Thymus (tissue), 11 donors: ENCODE measurements around the gene EMILIN1. TPM values are rescaled to one million over a fixed set of nuclear protein-coding genes. Genes with fewer than 3 reads are reported as not detected.
A peak's percentile ranks its signal among the peaks of the same experiment; 100 is the strongest.

Source experiments
- DNase-seq, 9 donors: peaks; one replicate each; pipeline ENCODE4 v3.0.0-alpha.2; 2013; ENCODE audit warnings: low spot score in 9 of 9, low read depth in 6 of 9, missing footprints in 1 of 9
- H3K27ac ChIP-seq, 2 donors: one replicate each; pipeline ENCODE4 v1.5.1; 2013; ENCODE audit warnings: control low read depth in 1 of 2, low read depth in 1 of 2, low read length in 1 of 2, mild to moderate bottlenecking in 1 of 2, moderate library complexity in 1 of 2
- H3K27me3 ChIP-seq, 2 donors: one replicate each; pipeline ENCODE4 v1.5.1; 2013; ENCODE audit warnings: low read length in 1 of 2; ENCODE audit not compliant: control insufficient read depth in 2 of 2, insufficient read depth in 1 of 2
- H3K36me3 ChIP-seq, 2 donors: one replicate each; pipeline ENCODE4 v1.5.1; 2013; ENCODE audit warnings: low read length in 1 of 2, mild to moderate bottlenecking in 1 of 2, moderate library complexity in 1 of 2; ENCODE audit not compliant: control insufficient read depth in 2 of 2, insufficient read depth in 2 of 2
- H3K4me1 ChIP-seq, 2 donors: one replicate each; pipeline ENCODE4 v1.5.1; 2013; ENCODE audit warnings: low read length in 2 of 2; ENCODE audit not compliant: control insufficient read depth in 2 of 2, insufficient read depth in 2 of 2
- H3K4me3 ChIP-seq, 2 donors: one replicate each; pipeline ENCODE4 v1.5.1; 2013; ENCODE audit warnings: low read length in 2 of 2, control low read depth in 1 of 2, mild to moderate bottlenecking in 1 of 2
- H3K9me3 ChIP-seq, 2 donors: one replicate each; pipeline ENCODE4 v1.5.1; 2013; ENCODE audit warnings: low read length in 1 of 2, mild to moderate bottlenecking in 1 of 2; ENCODE audit not compliant: control insufficient read depth in 2 of 2, insufficient read depth in 1 of 2
- WGBS: extraction: QIAGEN DNeasy Blood & Tissue Kit; methylation state at CpG from one replicate; pipeline ENCODE4 v1.1.7; 2013; 5-methylcytosine and 5-hydroxymethylcytosine counted together
- polyA plus RNA-seq: library from polyadenylated mRNA; stranded (reverse); fragments of 200-250 nt; gene quantifications from one replicate; pipeline ENCODE4 v1.2.3, GENCODE V29; 2013
- total RNA-seq: library from RNA; stranded (reverse); fragments of 120-200 nt; gene quantifications from one replicate; pipeline ENCODE4 v1.2.4, GENCODE V29; 2013
- donor health status: healthy.

Gene EMILIN1
- total and polyA plus RNA-seq, 2 donors, result 8.9 to 9.2 TPM

DNA sequence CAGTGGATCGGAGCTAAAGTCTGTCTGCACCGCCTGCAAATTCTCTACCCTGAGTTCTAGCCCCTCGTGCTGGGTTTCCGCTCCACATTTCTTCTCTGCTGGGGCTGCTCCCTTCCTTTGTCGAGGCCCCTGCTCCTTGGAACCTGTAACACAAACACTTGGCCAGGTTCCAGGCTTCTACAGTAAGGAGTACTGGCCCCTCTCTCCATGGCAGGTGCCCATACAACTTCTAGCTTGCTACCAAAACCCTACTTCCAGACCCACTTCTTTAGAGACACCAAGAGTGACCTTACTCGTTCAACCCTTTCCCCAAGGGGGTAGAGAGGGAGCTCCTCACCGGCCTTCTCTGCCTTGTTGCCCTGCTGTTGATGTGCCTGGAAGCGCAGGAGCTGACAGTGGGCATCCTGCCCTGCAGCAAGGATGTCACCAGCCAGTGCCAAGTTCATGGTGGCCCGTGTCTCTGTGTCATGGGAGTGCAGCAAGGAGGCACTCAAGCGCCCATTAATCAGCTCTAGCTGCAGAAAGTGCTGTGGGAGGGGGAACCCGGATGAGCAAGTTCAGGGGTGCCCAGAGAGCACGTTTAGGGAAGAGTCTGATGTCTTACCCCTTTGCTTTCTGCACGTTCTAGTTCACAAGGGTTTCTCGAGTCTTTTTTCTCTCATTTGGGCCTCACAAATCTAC, 54.9 kb downstream of the EMILIN1 start:
- Histone ChIP-seq H3K9me3 (no peaks in the 10 kb centered on the region), H3K4me1 (peaks cover 5 to 13% of the 10 kb centered on the region in 2 donors), H3K27ac (no peak overlapping the region), H3K27me3 (peaks cover 0 to 3% of the 10 kb centered on the region in 2 donors), H3K36me3 (peaks cover 34 to 36% of the 10 kb centered on the region in 2 donors), H3K4me3 (peak overlapping the region; percentile 89 to 91)
- WGBS, result 63% methylated on average over 14 of the region's 14 CpGs
- peak in 1 of 9 donors; percentile 12 for DNase-seq

DNA sequence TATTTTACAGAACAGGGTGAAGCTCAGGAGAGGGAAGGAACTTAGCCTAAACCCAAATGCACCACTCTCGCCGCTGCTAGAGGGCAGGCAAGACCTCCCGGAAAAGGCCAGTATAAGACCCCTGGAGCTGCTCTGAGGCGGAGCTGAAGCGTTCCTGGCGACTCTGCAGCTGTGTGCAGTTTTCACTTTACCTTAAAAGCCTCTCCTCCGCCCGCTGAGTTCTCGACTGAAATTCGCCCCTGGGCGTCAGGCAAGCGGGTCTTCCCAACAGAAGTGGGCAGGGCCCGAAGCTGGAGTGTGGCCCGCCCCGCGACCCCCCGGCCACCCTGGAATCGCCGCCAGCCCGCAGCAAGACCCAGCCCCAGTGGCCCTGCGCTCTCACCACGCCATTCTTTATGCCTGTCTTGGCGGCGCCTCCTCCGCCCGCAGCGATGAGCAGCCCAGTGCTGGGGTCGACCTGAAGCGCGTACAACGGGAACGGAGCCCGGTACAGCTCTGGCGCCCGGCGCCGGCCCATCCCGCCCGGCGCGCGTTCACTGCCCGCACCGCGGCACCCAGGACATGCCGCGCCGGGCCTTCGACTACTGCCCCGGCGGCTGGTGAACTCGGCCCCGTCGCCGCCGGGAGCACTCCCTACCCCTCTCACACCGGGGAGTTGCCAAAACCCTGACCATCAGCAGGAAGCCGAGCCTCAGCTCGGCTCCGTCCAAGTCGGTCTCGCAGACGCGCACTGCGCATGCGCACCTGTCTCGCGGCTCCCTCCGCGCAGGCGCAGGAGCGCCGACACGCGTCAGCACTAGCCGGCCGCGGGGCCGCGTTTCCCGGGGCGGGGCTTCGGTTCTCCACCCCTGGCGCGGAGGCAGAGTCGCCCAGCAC, 55.7 kb downstream of the EMILIN1 start, which contains the start of gene PREB:
PREB (minus strand) TSS at position 732 of the 876 bp plus-strand sequence; CDS start at position 517, 215 bp downstream.
- Histone ChIP-seq H3K4me3 (peak within 1 kb of the TSS; percentile 89 to 91), H3K27me3 (peaks cover 0 to 6% of the 10 kb centered on the region in 2 donors), H3K27ac (peak within 1 kb of the TSS; percentile 52 to 80), H3K36me3 (peaks cover 34 to 36% of the 10 kb centered on the region in 2 donors), H3K4me1 (peaks cover 5 to 13% of the 10 kb centered on the region in 2 donors), H3K9me3 (no peaks in the 10 kb centered on the region)
- DNase-seq, result peak; percentile 76 to 99 (median 94)
- WGBS, result under 1% methylated on average over 86 of the region's 86 CpGs

DNA sequence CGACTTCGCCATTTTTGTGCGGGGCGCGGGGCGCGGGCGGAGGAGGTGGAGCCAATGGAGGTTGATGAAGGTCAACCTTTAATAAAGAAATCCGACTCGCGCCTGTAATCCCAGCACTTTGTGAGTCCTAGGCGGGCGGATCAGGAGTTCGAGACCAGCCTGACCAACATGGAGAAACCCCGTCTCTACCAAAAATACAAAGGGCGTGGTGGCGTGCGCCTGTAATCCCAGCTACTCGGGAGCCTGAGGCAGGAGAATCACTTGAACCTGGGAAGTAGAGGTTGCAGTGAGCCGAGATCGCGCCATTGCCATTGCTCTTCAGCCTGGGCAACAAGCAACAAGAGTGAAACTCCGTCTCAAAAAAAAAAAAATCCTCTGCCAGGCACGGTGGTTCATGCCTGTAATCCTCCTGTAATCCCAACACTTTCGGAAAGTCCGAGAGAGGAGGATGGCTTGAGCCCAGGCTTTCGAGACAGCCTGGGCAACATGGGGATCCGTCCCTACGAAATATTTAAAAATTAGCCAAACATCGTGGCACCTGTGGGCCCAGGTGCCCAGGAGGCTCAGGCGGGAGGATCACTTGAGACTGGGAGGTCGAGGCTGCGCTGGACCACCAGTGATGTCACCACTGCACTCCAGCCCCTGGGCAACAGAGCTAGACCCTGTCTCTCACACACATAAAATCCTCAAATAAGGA, 56.5 kb downstream of the EMILIN1 start:
- 56% methylated on average over 33 of the region's 33 CpGs for WGBS
- DNase-seq, result peak in 1 of 9 donors; percentile 4
- H3K4me3 ChIP-seq, result peak overlapping the region; percentile 89 to 91
- peaks cover 27 to 31% of the 10 kb centered on the region in 2 donors for H3K36me3 ChIP-seq
- peaks cover 5 to 13% of the 10 kb centered on the region in 2 donors for H3K4me1 ChIP-seq
- no peak overlapping the region for H3K27ac ChIP-seq
- H3K27me3 ChIP-seq, result peaks cover 0 to 6% of the 10 kb centered on the region in 2 donors
- H3K9me3 ChIP-seq, result no peaks in the 10 kb centered on the region

DNA sequence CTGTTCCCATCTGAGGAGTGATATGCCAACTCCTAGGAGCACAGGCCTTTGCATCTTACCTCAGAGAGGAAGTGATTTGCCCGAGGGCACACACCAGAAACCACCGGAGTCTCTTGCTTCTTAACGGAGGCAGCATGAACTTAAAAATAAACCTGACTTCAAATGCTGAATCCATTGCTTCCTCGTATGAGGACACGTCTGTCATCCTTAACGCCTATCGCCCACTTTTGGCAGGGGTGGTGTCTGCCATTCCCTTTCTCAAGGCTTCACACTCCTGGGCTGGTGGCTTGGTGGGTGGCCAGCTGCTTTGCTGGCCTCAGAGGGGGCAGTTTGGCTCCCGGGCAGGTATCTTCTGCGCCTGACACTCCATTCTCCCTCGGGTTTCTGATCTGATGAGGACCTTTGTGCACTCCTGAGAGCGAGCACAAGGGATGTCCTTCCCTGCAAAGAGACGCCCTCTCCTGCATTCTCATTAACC, 57.1 kb downstream of the EMILIN1 start:
- no peak overlapping the region for H3K27ac ChIP-seq
- H3K9me3 ChIP-seq, result no peaks in the 10 kb centered on the region
- peaks cover 21 to 26% of the 10 kb centered on the region in 2 donors for H3K36me3 ChIP-seq
- peak in 1 of 9 donors; percentile 15 for DNase-seq
- no peak overlapping the region for H3K4me3 ChIP-seq
- H3K27me3 ChIP-seq, result peaks cover 0 to 6% of the 10 kb centered on the region in 2 donors
- H3K4me1 ChIP-seq, result peaks cover 5 to 13% of the 10 kb centered on the region in 2 donors
- WGBS, result 70% methylated on average over 12 of the region's 12 CpGs

Other genes with a start within 250 kb of the EMILIN1 start
- gene DPYSL5, start 230.5 kb upstream of the EMILIN1 start, total RNA-seq, result 0.09 TPM
- 0.16 TPM for gene DPYSL5, start 230.5 kb upstream of the EMILIN1 start, polyA plus RNA-seq
- 0.99 TPM for gene MAPRE3, start 108.0 kb upstream of the EMILIN1 start, total RNA-seq
- 17.0 TPM for gene MAPRE3, start 108.0 kb upstream of the EMILIN1 start, polyA plus RNA-seq
- 8.8 TPM for gene TMEM214, start 45.6 kb upstream of the EMILIN1 start, total RNA-seq
- gene TMEM214, start 45.6 kb upstream of the EMILIN1 start, polyA plus RNA-seq, result 30.3 TPM
- gene AGBL5, start 26.9 kb upstream of the EMILIN1 start, total RNA-seq, result 18.5 TPM
- 11.0 TPM for gene AGBL5, start 26.9 kb upstream of the EMILIN1 start, polyA plus RNA-seq
- 388 TPM for gene OST4, start 7.0 kb upstream of the EMILIN1 start, total RNA-seq
- 516 TPM for gene OST4, start 7.0 kb upstream of the EMILIN1 start, polyA plus RNA-seq
- 1.5 TPM for gene KHK, start 8.2 kb downstream of the EMILIN1 start, total RNA-seq
- gene KHK, start 8.2 kb downstream of the EMILIN1 start, polyA plus RNA-seq, result 2.5 TPM
- 0.57 TPM for gene CGREF1, start 40.5 kb downstream of the EMILIN1 start, total RNA-seq
- 0.43 TPM for gene CGREF1, start 40.5 kb downstream of the EMILIN1 start, polyA plus RNA-seq
- 0.09 TPM for gene ABHD1, start 45.2 kb downstream of the EMILIN1 start, total RNA-seq
- gene ABHD1, start 45.2 kb downstream of the EMILIN1 start, polyA plus RNA-seq, result 0.27 TPM
- gene PREB, start 56.0 kb downstream of the EMILIN1 start, total RNA-seq, result 41.3 TPM
- 56.9 TPM for gene PREB, start 56.0 kb downstream of the EMILIN1 start, polyA plus RNA-seq
- gene PRR30, start 60.8 kb downstream of the EMILIN1 start, total RNA-seq, result not detected
- gene PRR30, start 60.8 kb downstream of the EMILIN1 start, polyA plus RNA-seq, result not detected
- 0.14 TPM for gene TCF23, start 70.4 kb downstream of the EMILIN1 start, total RNA-seq
- gene TCF23, start 70.4 kb downstream of the EMILIN1 start, polyA plus RNA-seq, result 0.05 TPM
- gene ATRAID, start 133.4 kb downstream of the EMILIN1 start, total RNA-seq, result 109 TPM
- 125 TPM for gene ATRAID, start 133.4 kb downstream of the EMILIN1 start, polyA plus RNA-seq
- gene SLC5A6, start 133.7 kb downstream of the EMILIN1 start, total RNA-seq, result 15.8 TPM
- gene SLC5A6, start 133.7 kb downstream of the EMILIN1 start, polyA plus RNA-seq, result 24.3 TPM
- gene CAD, start 138.8 kb downstream of the EMILIN1 start, total RNA-seq, result 14.8 TPM
- gene CAD, start 138.8 kb downstream of the EMILIN1 start, polyA plus RNA-seq, result 18.6 TPM
- gene SLC30A3, start 184.4 kb downstream of the EMILIN1 start, total RNA-seq, result 0.05 TPM
- gene SLC30A3, start 184.4 kb downstream of the EMILIN1 start, polyA plus RNA-seq, result 0.18 TPM
- gene DNAJC5G, start 196.8 kb downstream of the EMILIN1 start, total RNA-seq, result not detected
- 0.02 TPM for gene DNAJC5G, start 196.8 kb downstream of the EMILIN1 start, polyA plus RNA-seq
- gene TRIM54, start 203.8 kb downstream of the EMILIN1 start, total RNA-seq, result 0.14 TPM
- gene TRIM54, start 203.8 kb downstream of the EMILIN1 start, polyA plus RNA-seq, result 0.52 TPM
- gene UCN, start 229.8 kb downstream of the EMILIN1 start, total RNA-seq, result 1.0 TPM
- gene UCN, start 229.8 kb downstream of the EMILIN1 start, polyA plus RNA-seq, result 8.1 TPM
- 51.1 TPM for gene MPV17, start 244.5 kb downstream of the EMILIN1 start, total RNA-seq
- 94.1 TPM for gene MPV17, start 244.5 kb downstream of the EMILIN1 start, polyA plus RNA-seq